Uterus (tissue), 4 donors: ENCODE results near the gene FAM53B. TPM values are rescaled to one million over a fixed set of nuclear protein-coding genes. Genes with fewer than 3 reads are reported as not detected.
"Not testable (repeated sequence)": the region's sequence is repeated elsewhere in the genome, so short reads cannot be mapped to it uniquely, and the experiment has no call there.

Experiments used
- DNase-seq, 2 donors: peaks; one replicate each; pipeline ENCODE4 v3.0.0-alpha.2; 2019 to 2020
- H3K27ac ChIP-seq, 2 donors: fragments of 200-600 bp; sonication (generic); 1 replicate in 1 of 2; 2 replicates in 1 of 2; pipeline ENCODE4 v1.5.1; 2016 to 2018
- H3K27me3 ChIP-seq, 2 donors: fragments of 200-600 bp; sonication (generic); one replicate each; pipeline ENCODE4 v1.5.1; 2018 to 2019; ENCODE audit warnings: control low read depth in 1 of 2
- H3K36me3 ChIP-seq, 2 donors: fragments of 200-600 bp; sonication (generic); one replicate each; pipeline ENCODE4 v1.5.1; 2019; ENCODE audit warnings: control low read depth in 1 of 2
- H3K4me1 ChIP-seq, 2 donors: fragments of 200-600 bp; sonication (generic); one replicate each; pipeline ENCODE4 v1.5.1; 2018 to 2019; ENCODE audit warnings: control low read depth in 1 of 2
- H3K4me3 ChIP-seq, 2 donors: fragments of 200-600 bp; sonication (generic); 1 replicate in 1 of 2; 2 replicates in 1 of 2; pipeline ENCODE4 v1.5.1; 2018 to 2019; ENCODE audit warnings: mild to moderate bottlenecking in 1 of 2
- H3K9me3 ChIP-seq, 2 donors: fragments of 200-600 bp; sonication (generic); one replicate each; pipeline ENCODE4 v1.5.1; 2019; ENCODE audit warnings: control low read depth in 1 of 2
- CTCF ChIP-seq, 4 experiments: fragments of 200-600 bp in 2 of 4; fragments of 450-650 bp in 2 of 4; sonication (generic) in 2 of 4; IDR thresholded peaks; one replicate each; pipeline ENCODE4 v1.5.1; 2016 to 2019; ENCODE audit warnings: antibody characterized with exemption in 4 of 4, mild to moderate bottlenecking in 2 of 4, moderate library complexity in 1 of 4
- POLR2A ChIP-seq, 2 donors: fragments of 450-650 bp; IDR thresholded peaks; one replicate each; pipeline ENCODE4 v1.6.1; 2016; ENCODE audit warnings: antibody characterized with exemption in 2 of 2, mild to moderate bottlenecking in 1 of 2, moderate library complexity in 1 of 2
- intact Hi-C: fragments of 100-400 bp; cut with DNase I; formaldehyde crosslinking; loops from one replicate; pipeline ENCODE4 v1.15.1; 2023; ENCODE audit warnings: low total_unique reads
- total RNA-seq, 4 donors: library from RNA; depleted of rRNA in 3 of 4; stranded (reverse); fragments of >200 nt in 3 of 4; gene quantifications; one replicate each; pipeline versions ENCODE4 v1.1.0 to v1.2.4, GENCODE V29; 2014 to 2023
- donor health status: DM: yes; HTN: yes; CAD: no.

The FAM53B gene
- total RNA-seq, 4 donors from 2014 or later: 10.9 to 94.3 (median 67.8) TPM

GRCh38 chr10:124588736-124589490, 155.3 kb downstream of the FAM53B start:
- no peak for TF ChIP-seq CTCF (IDR thresholded peaks at IDR 0.05)
- TF ChIP-seq POLR2A (IDR thresholded peaks at IDR 0.05): no peak
- peak; percentile 67 to 69 for DNase-seq
- H3K4me3 ChIP-seq: no peak overlapping the region
- H3K4me1 ChIP-seq: peaks cover 0 to 3% of the 10 kb centered on the region in 2 donors
- no peaks in the 10 kb centered on the region for H3K9me3 ChIP-seq
- no peaks in the 10 kb centered on the region for H3K36me3 ChIP-seq
- peak overlapping the region; percentile 61 to 64 for H3K27ac ChIP-seq
- intact Hi-C loops: no loop called here
- H3K27me3 ChIP-seq: no peaks in the 10 kb centered on the region

GRCh38 chr10:124588341-124588735, 155.8 kb downstream of the FAM53B start:
- H3K27ac ChIP-seq: peak overlapping the region; percentile 61 to 64
- H3K36me3 ChIP-seq, intact Hi-C loops, H3K27me3 ChIP-seq, DNase-seq, H3K9me3 ChIP-seq, H3K4me1 ChIP-seq, H3K4me3 ChIP-seq: not testable (repeated sequence)

GRCh38 chr10:124587811-124588211, 156.4 kb downstream of the FAM53B start:
- intact Hi-C loops: no loop called here
- TF ChIP-seq CTCF (IDR thresholded peaks at IDR 0.05) (no peak), POLR2A (IDR thresholded peaks at IDR 0.05) (no peak)
- H3K27me3 ChIP-seq: no peaks in the 10 kb centered on the region
- no peak for DNase-seq
- no peaks in the 10 kb centered on the region for H3K36me3 ChIP-seq
- H3K27ac ChIP-seq: peak overlapping the region in 1 of 2 donors; percentile 64
- no peaks in the 10 kb centered on the region for H3K9me3 ChIP-seq
- no peak overlapping the region for H3K4me3 ChIP-seq
- H3K4me1 ChIP-seq: peaks cover 0 to 3% of the 10 kb centered on the region in 2 donors

- intact Hi-C loops: no loop called here
Observed at GRCh38 chr10:124586142-124586541, 158.0 kb downstream of the FAM53B start.

GRCh38 chr10:124579011-124579399, 165.2 kb downstream of the FAM53B start:
- peak overlapping the region; percentile 43 to 61 for H3K27ac ChIP-seq
- TF ChIP-seq POLR2A (IDR thresholded peaks at IDR 0.05): no peak
- TF ChIP-seq CTCF (IDR thresholded peaks at IDR 0.05): no peak
- no peaks in the 10 kb centered on the region for H3K27me3 ChIP-seq
- no peaks in the 10 kb centered on the region for H3K36me3 ChIP-seq
- DNase-seq: peak; percentile 44 to 53
- intact Hi-C loops: no loop called here
- no peak overlapping the region for H3K4me3 ChIP-seq
- H3K9me3 ChIP-seq: no peaks in the 10 kb centered on the region
- no peaks in the 10 kb centered on the region for H3K4me1 ChIP-seq

More at GRCh38 chr10:124586142-124586541, 158.0 kb downstream of the FAM53B start:
- no peaks in the 10 kb centered on the region for H3K9me3 ChIP-seq
- H3K36me3 ChIP-seq: no peaks in the 10 kb centered on the region
- no peaks in the 10 kb centered on the region for H3K27me3 ChIP-seq
- peaks cover 0 to 3% of the 10 kb centered on the region in 2 donors for H3K4me1 ChIP-seq
- no peak for DNase-seq
- no peak overlapping the region for H3K27ac ChIP-seq
- H3K4me3 ChIP-seq: no peak overlapping the region
- TF ChIP-seq CTCF (IDR thresholded peaks at IDR 0.05) (no peak), POLR2A (IDR thresholded peaks at IDR 0.05) (no peak)
